ENCODE measurements around the gene QKI.

DNA sequence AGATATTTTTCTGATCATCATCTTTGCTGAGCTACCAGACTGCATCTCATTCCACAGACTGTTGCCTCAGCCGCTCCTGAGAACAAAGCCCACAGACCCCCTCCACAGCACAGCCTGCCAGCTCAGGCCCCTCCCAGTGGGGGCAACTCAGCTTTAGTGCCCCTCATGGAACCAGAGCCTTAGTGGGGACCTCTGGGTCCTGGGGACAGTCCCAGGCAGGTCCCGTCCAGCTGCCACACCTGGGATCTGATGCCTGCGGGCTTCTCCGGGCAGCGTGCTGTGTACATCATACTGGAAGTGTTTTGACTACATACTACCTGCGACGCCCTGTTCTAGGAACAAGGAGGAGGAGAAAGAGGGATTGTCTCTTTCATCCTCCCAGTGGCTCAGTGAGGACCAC is 38.3 kb upstream of the QKI start:
- TF ChIP-seq, protein P1, sequence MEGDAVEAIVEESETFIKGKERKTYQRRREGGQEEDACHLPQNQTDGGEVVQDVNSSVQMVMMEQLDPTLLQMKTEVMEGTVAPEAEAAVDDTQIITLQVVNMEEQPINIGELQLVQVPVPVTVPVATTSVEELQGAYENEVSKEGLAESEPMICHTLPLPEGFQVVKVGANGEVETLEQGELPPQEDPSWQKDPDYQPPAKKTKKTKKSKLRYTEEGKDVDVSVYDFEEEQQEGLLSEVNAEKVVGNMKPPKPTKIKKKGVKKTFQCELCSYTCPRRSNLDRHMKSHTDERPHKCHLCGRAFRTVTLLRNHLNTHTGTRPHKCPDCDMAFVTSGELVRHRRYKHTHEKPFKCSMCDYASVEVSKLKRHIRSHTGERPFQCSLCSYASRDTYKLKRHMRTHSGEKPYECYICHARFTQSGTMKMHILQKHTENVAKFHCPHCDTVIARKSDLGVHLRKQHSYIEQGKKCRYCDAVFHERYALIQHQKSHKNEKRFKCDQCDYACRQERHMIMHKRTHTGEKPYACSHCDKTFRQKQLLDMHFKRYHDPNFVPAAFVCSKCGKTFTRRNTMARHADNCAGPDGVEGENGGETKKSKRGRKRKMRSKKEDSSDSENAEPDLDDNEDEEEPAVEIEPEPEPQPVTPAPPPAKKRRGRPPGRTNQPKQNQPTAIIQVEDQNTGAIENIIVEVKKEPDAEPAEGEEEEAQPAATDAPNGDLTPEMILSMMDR (IDR thresholded peaks at IDR 0.05) = no peak
- no peak for TF ChIP-seq POLR2A (IDR thresholded peaks at IDR 0.05)

All from lower leg skin (tissue), 3 donors.